AG04449 (cell line): ENCODE measurements around the gene OR8S1.

Experiments
- CTCF ChIA-PET: fragments of 350-600 bp; formaldehyde crosslinking; extraction: SDS; loops from one replicate; lab custom pipeline; 2021; ENCODE audit warnings: antibody characterized with exemption; lab: Yijun Ruan, JAX
- POLR2A ChIA-PET: fragments of 400-600, 350-600 bp; formaldehyde crosslinking; extraction: SDS; loops from one replicate; lab custom pipeline; 2020; ENCODE audit warnings: antibody characterized with exemption, inconsistent platforms; lab: Yijun Ruan, JAX
- DNase-seq: peaks from one replicate; pipeline ENCODE4 v3.0.0-alpha.2; 2010; ENCODE audit warnings: low read depth, low spot score
- H3K4me3 ChIP-seq: 2 replicates; pipeline ENCODE4 v1.5.1; 2011; ENCODE audit warnings: low read depth, mild to moderate bottlenecking, control low read depth, low read length
- TF ChIP-seq, protein P1 (sequence below): IDR thresholded peaks from one replicate; pipeline ENCODE4 v1.5.1; 2011; ENCODE audit warnings: mild to moderate bottlenecking, moderate library complexity, low read length, control low read depth, inconsistent platforms; ENCODE audit not compliant: insufficient read depth; ENCODE audit errors: missing control alignments

Gene OR8S1

DNA sequence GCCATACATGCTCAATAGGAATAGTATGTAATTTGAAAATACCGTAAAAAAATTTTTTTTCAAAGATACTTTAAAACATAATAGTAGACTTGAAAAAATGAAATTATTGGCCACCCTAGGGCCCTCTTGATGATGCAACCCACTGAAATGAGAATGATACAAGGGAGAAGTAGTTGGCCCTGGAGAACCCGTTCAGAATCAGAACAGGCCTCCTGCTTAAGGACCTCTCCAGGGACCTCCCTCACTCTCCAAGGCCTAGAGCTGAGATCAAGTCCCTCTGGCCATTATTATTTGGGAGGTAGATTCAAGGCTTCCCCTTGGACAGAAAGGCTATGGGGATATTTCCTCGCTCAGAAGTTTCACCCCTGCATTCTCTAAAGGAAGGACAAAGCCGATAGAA is 32.5 kb downstream of the OR8S1 start:
- no peak overlapping the region for H3K4me3 ChIP-seq
- ChIA-PET POLR2A (no interaction called here), CTCF (interaction anchor here (3.8 kb wide), 1 partner anchor 16 kb away, joined by 13 read pairs; no protein-coding TSS in a partner anchor)
- TF ChIP-seq, protein P1, sequence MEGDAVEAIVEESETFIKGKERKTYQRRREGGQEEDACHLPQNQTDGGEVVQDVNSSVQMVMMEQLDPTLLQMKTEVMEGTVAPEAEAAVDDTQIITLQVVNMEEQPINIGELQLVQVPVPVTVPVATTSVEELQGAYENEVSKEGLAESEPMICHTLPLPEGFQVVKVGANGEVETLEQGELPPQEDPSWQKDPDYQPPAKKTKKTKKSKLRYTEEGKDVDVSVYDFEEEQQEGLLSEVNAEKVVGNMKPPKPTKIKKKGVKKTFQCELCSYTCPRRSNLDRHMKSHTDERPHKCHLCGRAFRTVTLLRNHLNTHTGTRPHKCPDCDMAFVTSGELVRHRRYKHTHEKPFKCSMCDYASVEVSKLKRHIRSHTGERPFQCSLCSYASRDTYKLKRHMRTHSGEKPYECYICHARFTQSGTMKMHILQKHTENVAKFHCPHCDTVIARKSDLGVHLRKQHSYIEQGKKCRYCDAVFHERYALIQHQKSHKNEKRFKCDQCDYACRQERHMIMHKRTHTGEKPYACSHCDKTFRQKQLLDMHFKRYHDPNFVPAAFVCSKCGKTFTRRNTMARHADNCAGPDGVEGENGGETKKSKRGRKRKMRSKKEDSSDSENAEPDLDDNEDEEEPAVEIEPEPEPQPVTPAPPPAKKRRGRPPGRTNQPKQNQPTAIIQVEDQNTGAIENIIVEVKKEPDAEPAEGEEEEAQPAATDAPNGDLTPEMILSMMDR, result no peak
- no peak for DNase-seq

DNA sequence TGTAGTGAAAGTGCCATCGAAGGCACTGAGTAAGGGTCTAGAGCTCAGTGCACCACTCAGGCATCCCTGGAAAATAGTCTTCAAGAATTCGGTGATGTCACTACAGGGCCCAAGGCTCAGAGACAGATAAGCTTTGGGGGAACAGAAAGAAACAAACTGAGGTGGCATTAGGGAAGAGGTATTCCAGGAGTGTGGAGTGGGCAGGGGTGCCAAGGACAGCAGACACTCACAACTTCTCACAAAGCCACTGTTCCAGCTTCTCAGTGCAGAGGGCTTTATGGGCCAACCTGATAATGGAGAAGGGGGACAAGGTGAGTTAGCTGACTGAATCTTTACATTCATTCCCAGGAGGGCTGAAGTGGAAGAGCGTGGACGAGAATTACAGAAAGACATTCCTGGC is 42.3 kb downstream of the OR8S1 start:
- POLR2A ChIA-PET, result no interaction called here
- H3K4me3 ChIP-seq, result no peak overlapping the region
- DNase-seq, result no peak
- TF ChIP-seq, protein P1, result no peak
- CTCF ChIA-PET, result interaction anchor here (1.0 kb wide), 1 partner anchor 50 kb away, joined by 3 read pairs; no protein-coding TSS in a partner anchor

DNA sequence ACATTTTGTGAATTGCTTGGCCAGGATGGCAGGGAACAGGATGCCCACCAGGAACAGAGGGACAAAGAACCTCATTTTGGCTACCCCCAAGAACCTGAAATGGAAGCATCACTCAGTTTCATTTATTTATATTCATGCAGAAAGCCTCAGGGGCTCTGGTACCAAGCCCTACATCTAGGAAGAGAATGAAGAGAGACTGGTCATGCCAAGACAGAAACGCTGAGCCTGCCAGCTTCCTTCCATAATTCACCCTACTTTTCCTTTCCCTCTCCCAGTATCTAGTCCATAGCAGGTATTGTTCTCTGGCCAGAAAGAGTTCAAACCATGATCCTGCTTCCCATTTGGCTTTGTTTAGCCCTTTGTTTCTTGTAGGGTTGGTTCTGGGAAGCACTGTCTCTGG is 44.5 kb downstream of the OR8S1 start, which contains the start of gene LALBA:
Gene LALBA, minus strand, starts transcription at position 101 of the 400 bp plus-strand sequence. Its CDS starts 26 bp downstream, at position 75.
- POLR2A ChIA-PET, result no interaction called here
- TF ChIP-seq, protein P1, result no peak

DNA sequence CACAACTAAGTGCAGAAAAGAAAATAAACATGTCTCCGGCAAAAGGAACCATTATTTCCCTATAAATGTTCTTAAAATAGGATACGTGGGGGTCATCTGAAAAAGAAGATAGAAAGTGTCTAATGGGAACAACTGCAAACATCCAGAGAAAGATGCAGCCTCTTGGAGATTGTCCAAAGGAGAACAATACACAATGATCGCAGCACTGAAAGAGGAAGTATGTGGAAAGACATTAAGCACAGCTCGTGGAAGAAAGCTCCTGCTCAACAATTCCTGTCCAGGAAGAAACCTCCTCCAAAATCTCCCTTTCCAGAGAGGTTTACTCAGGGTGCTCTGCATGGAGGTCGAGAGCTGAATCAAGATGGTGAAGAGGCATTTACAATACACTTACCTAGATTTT is 46.9 kb downstream of the OR8S1 start:
- POLR2A ChIA-PET, result no interaction called here

More for the DNA sequence above, 44.5 kb downstream of the OR8S1 start, which contains the start of gene LALBA:
- CTCF ChIA-PET, result interaction anchor here (1.1 kb wide), 1 partner anchor 49 kb away, joined by 3 read pairs; no protein-coding TSS in a partner anchor
- no peak for DNase-seq
- no peak within 1 kb of the TSS for H3K4me3 ChIP-seq

More for the DNA sequence above, 46.9 kb downstream of the OR8S1 start:
- CTCF ChIA-PET, result no interaction called here
- TF ChIP-seq, protein P1, result no peak
- H3K4me3 ChIP-seq, result no peak overlapping the region
- no peak for DNase-seq
